Ramos (cell line): ENCODE data around the gene TSPAN15.
"Not testable (repeated sequence)": the region's sequence is repeated elsewhere in the genome, so short reads cannot be mapped to it uniquely, and the experiment has no call there.

Experiments
- in situ Hi-C: fragments of 300-500 bp; cut with MboI; formaldehyde crosslinking; loops from one replicate; pipeline ENCODE4 v1.14.3; 2022; ENCODE audit warnings: low sequenced_read_pairs; ENCODE audit not compliant: unreplicated experiment

TSPAN15 gene

GRCh38 chr10:69515699-69516259 lies 64.5 kb downstream of the TSPAN15 start:
- in situ Hi-C loops = loop anchor here (5.0 to 10.0 kb wide), 2 partner anchors 122 to 199 kb away; no protein-coding TSS in a partner anchor

- in situ Hi-C loops = loop anchor here (5.0 to 10.0 kb wide), 2 partner anchors 121 to 198 kb away; no protein-coding TSS in a partner anchor
Measured at GRCh38 chr10:69516316-69516715, 65.1 kb downstream of the TSPAN15 start.

- in situ Hi-C loops = loop anchor here (5.0 to 10.0 kb wide), 2 partner anchors 121 to 198 kb away; no protein-coding TSS in a partner anchor
Measured at GRCh38 chr10:69516796-69517195, 65.5 kb downstream of the TSPAN15 start.

GRCh38 chr10:69517271-69517848 lies 66.1 kb downstream of the TSPAN15 start:
- in situ Hi-C loops = loop anchor here (5.0 to 10.0 kb wide), 2 partner anchors 120 to 197 kb away; no protein-coding TSS in a partner anchor

GRCh38 chr10:69527961-69528360 lies 76.7 kb downstream of the TSPAN15 start:
- in situ Hi-C loops = no loop called here

GRCh38 chr10:69533658-69534057 lies 82.4 kb downstream of the TSPAN15 start:
- in situ Hi-C loops = no loop called here

- in situ Hi-C loops = not testable (repeated sequence)
Measured at GRCh38 chr10:69536521-69536920, 85.3 kb downstream of the TSPAN15 start.

- in situ Hi-C loops = no loop called here
Measured at GRCh38 chr10:69537449-69537848, 86.2 kb downstream of the TSPAN15 start.

- in situ Hi-C loops = no loop called here
Measured at GRCh38 chr10:69538461-69538860, 87.2 kb downstream of the TSPAN15 start.

GRCh38 chr10:69541463-69541862 lies 90.2 kb downstream of the TSPAN15 start:
- in situ Hi-C loops = no loop called here

GRCh38 chr10:69549959-69550358 lies 98.7 kb downstream of the TSPAN15 start:
- in situ Hi-C loops = no loop called here

GRCh38 chr10:69552268-69552667 lies 101.0 kb downstream of the TSPAN15 start:
- in situ Hi-C loops = no loop called here

- in situ Hi-C loops = no loop called here
Measured at GRCh38 chr10:69553328-69553727, 102.1 kb downstream of the TSPAN15 start.

- in situ Hi-C loops = no loop called here
Measured at GRCh38 chr10:69554611-69555010, 103.3 kb downstream of the TSPAN15 start.
